NCI-H1436 (cell line): ENCODE results near the gene UGCG.
"Not testable (repeated sequence)": the region's sequence is repeated elsewhere in the genome, so short reads cannot be mapped to it uniquely, and the experiment has no call there.

Source experiments
- DNase-seq: peaks from one replicate; lab custom pipeline; 2025; lab: John Stamatoyannopoulos, UW

UGCG gene

GRCh38 chr9:111895996-111896941 lies at the start of gene UGCG:
Gene UGCG (plus strand): TSS chr9:111896814. CDS start chr9:111897216, 402 bp downstream.
- DNase-seq = peak; percentile 88

GRCh38 chr9:111851553-111851952 lies 45.1 kb upstream of the UGCG start:
- DNase-seq = no peak

GRCh38 chr9:111852291-111852690 lies 44.3 kb upstream of the UGCG start:
- DNase-seq = no peak

DNA sequence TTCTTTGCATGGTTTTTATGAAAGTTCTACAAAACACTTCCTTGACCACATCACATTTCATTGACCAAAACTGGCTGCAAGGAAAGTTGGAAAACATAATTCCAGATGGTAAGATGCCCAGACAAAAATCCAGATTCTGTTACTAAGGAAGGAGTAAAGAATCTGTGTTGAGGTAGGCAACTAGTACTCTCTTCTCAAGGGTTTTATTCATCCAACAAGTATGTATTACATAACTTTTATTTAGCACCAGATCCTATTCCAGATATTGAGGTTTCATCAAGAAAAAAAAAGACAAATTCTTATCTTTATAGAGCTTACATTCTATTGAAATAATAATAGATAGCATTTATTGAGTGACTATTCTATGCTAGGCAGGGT lies 43.2 kb upstream of the UGCG start:
- no peak for DNase-seq

DNA sequence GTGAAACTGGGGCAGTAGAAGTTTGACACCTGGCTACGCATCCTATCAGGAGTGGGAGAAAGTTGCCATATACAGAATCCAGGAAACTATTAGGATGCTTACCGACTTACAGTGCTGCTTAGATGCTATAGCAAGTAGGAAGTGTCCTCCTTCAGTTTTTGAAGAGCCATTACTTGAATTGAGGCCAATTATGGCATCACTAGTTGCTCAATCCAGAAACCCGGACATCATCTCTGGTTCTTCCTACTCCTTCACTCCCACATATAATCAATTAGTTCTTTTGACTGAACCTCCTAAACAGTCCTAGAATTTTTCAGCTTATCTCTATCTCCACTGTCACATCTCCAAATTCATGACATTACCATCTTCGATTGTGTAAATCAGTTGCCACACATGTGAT lies 41.8 kb upstream of the UGCG start:
- DNase-seq = no peak

GRCh38 chr9:111857555-111858211 lies 38.9 kb upstream of the UGCG start:
- no peak for DNase-seq

DNA sequence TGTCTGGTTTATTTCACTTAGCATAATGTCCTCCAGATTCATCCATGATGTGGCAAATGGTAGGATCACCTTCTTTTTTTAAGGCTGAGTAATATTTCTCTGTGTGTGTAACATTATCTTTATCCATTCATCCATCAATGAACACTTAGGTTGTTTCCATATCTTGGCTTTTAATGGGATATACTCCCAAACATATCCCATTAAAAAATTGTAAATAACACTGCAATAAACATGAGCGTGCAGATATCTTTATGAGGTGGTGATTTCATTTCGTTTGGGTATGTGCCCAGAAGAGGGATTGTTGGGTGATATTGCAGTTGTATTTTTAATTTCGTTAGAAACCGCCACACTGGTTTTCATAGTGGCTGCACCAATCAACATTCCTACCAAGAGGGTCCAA lies 36.2 kb upstream of the UGCG start:
- no peak for DNase-seq

DNA sequence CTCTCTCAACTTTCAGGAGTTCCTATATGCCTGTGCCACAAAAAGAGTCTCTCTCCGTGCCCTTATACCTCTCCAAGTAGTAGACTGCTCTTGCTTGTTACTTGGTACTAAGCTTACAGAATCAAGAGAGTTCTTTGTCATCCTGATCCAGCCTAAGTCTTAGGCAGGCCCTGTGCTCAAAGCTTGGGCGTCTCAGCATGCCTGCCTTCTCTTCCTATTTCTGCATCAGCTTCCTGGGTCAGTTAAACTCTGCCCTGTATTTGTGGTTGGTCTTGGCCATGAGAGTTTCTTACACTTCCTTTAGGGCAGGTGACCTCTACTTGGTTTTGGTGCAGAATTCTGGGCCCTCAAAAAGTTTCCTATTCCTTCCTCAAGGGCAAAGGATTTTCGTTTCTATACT lies 33.0 kb upstream of the UGCG start:
- DNase-seq = no peak

- DNase-seq = no peak
These were observed 29.6 kb upstream of the UGCG start for GRCh38 chr9:111866976-111867375.

DNA sequence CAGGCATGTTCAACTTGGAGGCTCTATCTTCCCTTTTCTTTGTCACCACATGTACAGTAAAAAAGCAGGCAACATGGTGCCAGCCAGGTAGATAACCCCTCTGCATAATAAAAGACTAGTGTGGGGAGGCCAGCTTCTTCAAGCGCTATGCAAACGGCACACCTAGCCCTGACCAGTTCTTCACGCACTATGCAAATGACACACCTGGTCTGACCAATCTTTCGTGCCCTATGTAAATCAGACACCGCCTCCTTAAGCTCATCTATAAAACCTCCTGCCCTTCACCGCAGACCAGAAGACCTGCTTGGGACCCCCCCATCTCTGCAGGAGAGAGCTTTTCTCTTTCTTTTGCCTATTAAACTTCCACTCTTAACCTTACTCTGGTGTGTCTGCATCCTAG lies 28.1 kb upstream of the UGCG start:
- DNase-seq = no peak

- DNase-seq = no peak
These were observed 25.7 kb upstream of the UGCG start for GRCh38 chr9:111870774-111871498.

DNA sequence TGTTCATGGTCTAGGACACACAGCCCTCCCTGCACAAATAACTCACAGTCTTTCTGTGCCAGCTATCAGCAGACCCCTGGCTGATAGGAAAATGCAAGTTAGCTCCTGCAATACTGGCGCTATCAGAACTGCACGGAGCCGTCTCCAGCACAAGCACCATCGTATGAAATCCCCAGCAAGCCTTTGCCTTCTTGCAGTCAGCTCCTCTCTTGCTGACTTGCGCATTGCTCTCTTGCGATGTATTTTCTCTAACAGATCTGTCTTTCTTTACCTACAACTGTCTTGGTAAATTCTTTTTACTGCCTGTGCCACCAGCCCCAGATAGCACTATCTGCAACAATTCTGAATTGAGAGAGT lies 25.1 kb upstream of the UGCG start:
- DNase-seq = no peak

- DNase-seq = no peak
These were observed 23.7 kb upstream of the UGCG start for GRCh38 chr9:111872886-111873285.

- no peak for DNase-seq
These were observed 22.7 kb upstream of the UGCG start for GRCh38 chr9:111873901-111874300.

DNA sequence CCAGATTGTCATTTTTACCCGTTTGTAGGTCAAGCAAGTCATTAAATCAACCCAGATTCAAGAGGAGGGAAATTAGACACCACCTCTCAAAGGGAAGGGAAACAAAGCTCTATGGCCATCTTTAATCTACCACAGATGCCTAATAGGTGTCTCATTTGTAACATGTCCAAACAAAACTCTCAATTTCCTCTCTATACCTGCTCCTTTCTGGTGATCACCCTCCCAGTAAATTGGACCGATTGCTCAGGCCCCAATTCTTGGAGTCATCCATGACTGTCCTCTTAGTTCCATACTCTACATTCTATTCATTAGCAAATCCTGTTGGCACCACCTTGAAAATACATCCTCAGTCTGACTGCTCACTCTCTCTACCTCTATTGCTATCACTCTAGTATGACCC lies 22.1 kb upstream of the UGCG start:
- no peak for DNase-seq

- not testable (repeated sequence) for DNase-seq
These were observed 21.3 kb upstream of the UGCG start for GRCh38 chr9:111875291-111875690.

GRCh38 chr9:111875691-111876090 lies 20.9 kb upstream of the UGCG start:
- not testable (repeated sequence) for DNase-seq

- DNase-seq = no peak
These were observed 20.4 kb upstream of the UGCG start for GRCh38 chr9:111876179-111876578.

GRCh38 chr9:111877420-111877819 lies 19.2 kb upstream of the UGCG start:
- no peak for DNase-seq

DNA sequence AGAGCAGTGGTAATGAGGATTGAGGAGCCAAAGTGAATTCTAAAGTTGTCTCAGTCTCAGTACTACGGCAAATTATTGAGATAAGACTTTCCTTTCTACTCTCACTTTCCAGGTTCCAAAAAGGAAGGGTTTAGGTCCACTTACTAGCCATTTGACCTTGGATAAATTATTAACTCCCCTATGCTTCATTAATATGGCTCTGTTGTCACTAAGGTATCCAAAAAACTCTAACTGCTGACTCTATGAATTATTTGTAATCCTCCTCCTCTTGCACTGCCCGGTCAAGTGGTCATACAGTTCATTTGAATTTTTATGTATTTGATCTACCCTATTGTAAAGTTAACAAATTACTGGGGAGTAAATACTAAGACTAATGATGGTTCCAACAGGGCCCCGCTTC lies 17.7 kb upstream of the UGCG start:
- no peak for DNase-seq

DNA sequence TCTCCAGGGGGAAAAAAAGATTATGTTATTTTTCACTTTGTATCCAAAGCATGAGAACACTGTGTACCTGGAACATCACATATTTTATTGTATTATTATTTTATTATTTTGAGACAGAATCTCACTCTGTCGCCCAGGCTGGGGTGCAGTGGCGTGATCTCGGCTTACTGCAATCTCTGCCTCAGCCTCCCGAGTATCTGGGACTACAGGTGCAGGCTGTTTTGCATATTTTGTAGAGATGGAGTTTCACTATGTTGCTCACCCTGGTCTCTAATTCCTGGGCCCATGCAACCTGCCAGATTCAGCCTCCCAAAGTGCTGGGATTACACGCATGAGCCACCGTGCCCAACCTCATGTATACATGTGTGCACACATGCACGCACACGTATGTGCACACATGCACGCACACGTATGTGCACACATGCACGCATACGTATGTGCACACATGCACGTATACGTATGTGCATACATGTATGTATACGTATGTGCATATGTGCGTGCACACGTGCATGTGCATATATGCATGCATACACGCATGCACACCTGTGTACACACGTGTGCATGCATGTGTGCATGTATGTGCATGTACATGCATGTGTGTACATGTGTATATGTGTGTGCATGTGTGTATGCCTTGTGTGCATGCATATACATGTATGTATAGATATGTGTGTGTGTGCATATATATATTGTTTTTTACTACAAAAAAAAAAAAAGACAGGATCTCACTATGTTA lies 9.5 kb upstream of the UGCG start:
- no peak for DNase-seq

- no peak for DNase-seq
These were observed 6.3 kb upstream of the UGCG start for GRCh38 chr9:111890334-111890733.
